GM23338 (cell line): ENCODE data around the gene NUB1. TPM values are rescaled to one million over a fixed set of nuclear protein-coding genes. Genes with fewer than 3 reads are reported as not detected.

ENCODE experiments used
- ATAC-seq: fragments of 200-7000 bp; cut with Tn5 transposase; 3 replicates; pipeline ENCODE4 v1.9.1; 2020
- DNase-seq: peaks from one replicate; pipeline ENCODE4 v3.0.0-alpha.2; 2015; ENCODE audit warnings: low spot score
- H2AFZ ChIP-seq: fragments of 200-600 bp; sonication (generic); 2 replicates; pipeline ENCODE4 v1.8.0; 2016; ENCODE audit warnings: antibody characterized with exemption, mild to moderate bottlenecking, moderate library complexity
- H3F3A ChIP-seq: fragments of 200-600 bp; sonication (generic); replicated peaks from 2 replicates; pipeline ENCODE4 v1.8.0; 2017; ENCODE audit warnings: antibody characterized with exemption, mixed run types, low read depth
- H3K27ac ChIP-seq: fragments of 200-600 bp; sonication (generic); 2 replicates; pipeline ENCODE4 v1.6.1; 2016; ENCODE audit warnings: low read depth
- H3K27me3 ChIP-seq: fragments of 200-600 bp; sonication (generic); 2 replicates; pipeline ENCODE4 v1.8.0; 2016; ENCODE audit warnings: mild to moderate bottlenecking, mixed run types, moderate library complexity; ENCODE audit not compliant: insufficient read depth
- H3K36me3 ChIP-seq: fragments of 200-600 bp; sonication (generic); 2 replicates; pipeline ENCODE4 v1.8.0; 2016; ENCODE audit warnings: mild to moderate bottlenecking; ENCODE audit not compliant: insufficient read depth
- H3K4me1 ChIP-seq: fragments of 200-600 bp; sonication (generic); 2 replicates; pipeline ENCODE4 v1.8.0; 2016; ENCODE audit warnings: mild to moderate bottlenecking, moderate library complexity; ENCODE audit not compliant: insufficient read depth
- H3K4me2 ChIP-seq: fragments of 200-600 bp; sonication (generic); 2 replicates; pipeline ENCODE4 v1.7.1; 2017; ENCODE audit warnings: mixed run types
- H3K4me3 ChIP-seq: fragments of 200-600 bp; sonication (generic); 2 replicates; pipeline ENCODE4 v1.6.1; 2016; ENCODE audit warnings: mixed run types
- H3K79me2 ChIP-seq: fragments of 200-600 bp; sonication (generic); replicated peaks from 2 replicates; pipeline ENCODE4 v1.8.0; 2017; ENCODE audit warnings: mild to moderate bottlenecking; ENCODE audit not compliant: insufficient read depth
- H3K9me2 ChIP-seq: fragments of 200-600 bp; sonication (generic); 2 replicates; pipeline ENCODE4 v1.8.0; 2017; ENCODE audit not compliant: insufficient read depth
- H4K20me1 ChIP-seq: fragments of 200-600 bp; sonication (generic); replicated peaks from 2 replicates; pipeline ENCODE4 v1.8.0; 2017; ENCODE audit warnings: mild to moderate bottlenecking; ENCODE audit not compliant: insufficient read depth
- H3K27ac Mint-ChIP-seq: 2 replicates; pipeline ENCODE4 v1.8.0; 2020; ENCODE audit warnings: inconsistent platforms, mild to moderate bottlenecking, moderate library complexity, mixed read lengths
- H3K27me3 Mint-ChIP-seq: 3 replicates; pipeline ENCODE4 v1.8.0; 2022; ENCODE audit warnings: low read depth, mild to moderate bottlenecking, moderate library complexity, mixed read lengths, inconsistent platforms; ENCODE audit not compliant: insufficient read depth, poor library complexity
- H3K36me3 Mint-ChIP-seq: 3 replicates; pipeline ENCODE4 v1.8.0; 2021; ENCODE audit warnings: low read depth, mild to moderate bottlenecking, inconsistent platforms, moderate library complexity, mixed read lengths
- H3K4me1 Mint-ChIP-seq: 3 replicates; pipeline ENCODE4 v1.8.0; 2020; ENCODE audit warnings: mild to moderate bottlenecking, inconsistent platforms, mixed read lengths
- H3K4me3 Mint-ChIP-seq: 3 replicates; pipeline ENCODE4 v1.8.0; 2021; ENCODE audit warnings: moderate library complexity, mild to moderate bottlenecking, inconsistent platforms, mixed read lengths
- H3K9me3 Mint-ChIP-seq: 3 replicates; pipeline ENCODE4 v1.8.0; 2020; ENCODE audit warnings: moderate library complexity, mild to moderate bottlenecking, inconsistent platforms, mixed read lengths
- CREB1 ChIP-seq: fragments of 250-450 bp; sonication (Bioruptor Pico); IDR thresholded peaks from 2 replicates; pipeline ENCODE4 v1.5.0; 2020; ENCODE audit warnings: low read depth, mild to moderate bottlenecking, moderate library complexity
- ETS1 ChIP-seq: IDR thresholded peaks from 2 replicates; pipeline ENCODE4 v1.6.1; 2016; ENCODE audit warnings: antibody characterized with exemption
- EZH2 ChIP-seq: fragments of 200-600 bp; sonication (generic); IDR thresholded peaks from one replicate; pipeline ENCODE4 v1.8.0; 2017; ENCODE audit warnings: antibody characterized with exemption, mild to moderate bottlenecking, low read depth; ENCODE audit not compliant: unreplicated experiment
- EZH2phosphoT487 ChIP-seq: fragments of 200-600 bp; sonication (generic); IDR thresholded peaks from one replicate; pipeline ENCODE4 v1.8.1; 2018; ENCODE audit warnings: antibody characterized with exemption; ENCODE audit not compliant: unreplicated experiment
- JUNB ChIP-seq: IDR thresholded peaks from one replicate; pipeline ENCODE4 v1.6.1; 2016; ENCODE audit warnings: antibody characterized with exemption; ENCODE audit not compliant: unreplicated experiment
- NANOG ChIP-seq: IDR thresholded peaks from 2 replicates; pipeline ENCODE4 v1.6.1; 2016; ENCODE audit warnings: antibody characterized with exemption, borderline replicate concordance
- POLR2AphosphoS5 ChIP-seq: IDR thresholded peaks from 2 replicates; pipeline ENCODE4 v1.6.1; 2016; ENCODE audit warnings: antibody characterized with exemption, low read depth
- STAT1 ChIP-seq: IDR thresholded peaks from one replicate; pipeline ENCODE4 v1.6.1; 2016; ENCODE audit warnings: antibody characterized with exemption; ENCODE audit not compliant: unreplicated experiment
- ZNF114 ChIP-seq: fragments of 250-450 bp; sonication (Bioruptor Pico); IDR thresholded peaks from 2 replicates; pipeline ENCODE4 v1.5.0; 2020; ENCODE audit warnings: mild to moderate bottlenecking, moderate library complexity
- ZNF331 ChIP-seq: fragments of 250-450 bp; sonication (Bioruptor Pico); IDR thresholded peaks from 2 replicates; pipeline ENCODE4 v1.5.0; 2020; ENCODE audit warnings: low read depth, mild to moderate bottlenecking, moderate library complexity
- ZNF462 ChIP-seq: fragments of 250-450 bp; sonication (Bioruptor Pico); IDR thresholded peaks from 2 replicates; pipeline ENCODE4 v1.5.0; 2020; ENCODE audit warnings: mild to moderate bottlenecking, moderate library complexity
- polyA plus RNA-seq: library from polyadenylated mRNA; unstranded; fragments of >200 nt; fragmentation: Nextera tagmentation; extraction: Ambion mirVana; gene quantifications from 2 replicates; pipeline ENCODE4 v1.2.1, GENCODE V29; 2016
- total RNA-seq: library from RNA; depleted of rRNA; stranded (reverse); fragments of >200 nt; shearing (Covaris generic); gene quantifications from 2 replicates; pipeline ENCODE4 v1.2.3, GENCODE V29; 2014
- TF ChIP-seq, protein P1 (sequence below), 2 experiments: fragments of 200-600 bp in 1 of 2; sonication (generic) in 1 of 2; conservative IDR thresholded peaks; 2 replicates each; pipeline versions ENCODE4 v1.5.1 to v1.6.1; 2016 to 2017; ENCODE audit warnings: antibody characterized with exemption in 2 of 2, low read depth in 2 of 2, mild to moderate bottlenecking in 2 of 2, moderate library complexity in 1 of 2
- TF ChIP-seq, protein P2 (sequence below): IDR thresholded peaks from one replicate; pipeline ENCODE4 v1.6.1; 2018; ENCODE audit warnings: antibody characterized with exemption; ENCODE audit not compliant: unreplicated experiment

Gene NUB1
- total and polyA plus RNA-seq, 2 experiments from 2014 or later = 31.8 to 42.3 TPM

DNA sequence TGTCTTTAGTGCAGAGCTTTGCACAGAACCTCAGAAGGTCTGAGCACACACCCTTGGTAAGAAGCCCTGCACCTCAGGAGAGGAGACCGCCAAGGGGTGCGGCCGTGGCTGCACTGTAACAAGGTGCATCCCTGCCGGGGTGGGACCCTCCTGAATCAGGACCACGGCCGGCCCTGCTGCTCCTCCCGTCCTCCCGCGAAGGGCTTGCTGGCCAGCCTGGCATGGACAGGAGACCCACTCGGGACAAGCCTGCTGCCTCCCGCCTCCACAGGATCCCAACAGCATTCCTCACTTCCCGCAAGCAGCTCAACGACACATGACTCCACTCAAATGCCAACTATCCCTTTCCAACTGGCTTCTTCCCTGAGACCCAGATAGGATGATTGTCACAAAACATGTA is 55.4 kb downstream of the NUB1 start:
- Mint-ChIP-seq H3K9me3 (no peaks in the 10 kb centered on the region), H3K27me3 (peaks cover 23% of the 10 kb centered on the region), H3K36me3 (peaks cover 10% of the 10 kb centered on the region), H3K4me3 (no peak overlapping the region), H3K27ac (no peak overlapping the region), H3K4me1 (peaks cover 26% of the 10 kb centered on the region)
- no peak overlapping the region for H3K27ac ChIP-seq
- TF ChIP-seq ZNF114 (CRISPR knock-in tag) (no peak), POLR2AphosphoS5 (no peak), STAT1 (no peak), CREB1 (CRISPR knock-in tag) (no peak), NANOG (no peak), EZH2phosphoT487 (no peak), ZNF331 (CRISPR knock-in tag) (no peak), EZH2 (no peak), ZNF462 (CRISPR knock-in tag) (no peak), ETS1 (no peak), JUNB (no peak)
- TF ChIP-seq, protein P1, sequence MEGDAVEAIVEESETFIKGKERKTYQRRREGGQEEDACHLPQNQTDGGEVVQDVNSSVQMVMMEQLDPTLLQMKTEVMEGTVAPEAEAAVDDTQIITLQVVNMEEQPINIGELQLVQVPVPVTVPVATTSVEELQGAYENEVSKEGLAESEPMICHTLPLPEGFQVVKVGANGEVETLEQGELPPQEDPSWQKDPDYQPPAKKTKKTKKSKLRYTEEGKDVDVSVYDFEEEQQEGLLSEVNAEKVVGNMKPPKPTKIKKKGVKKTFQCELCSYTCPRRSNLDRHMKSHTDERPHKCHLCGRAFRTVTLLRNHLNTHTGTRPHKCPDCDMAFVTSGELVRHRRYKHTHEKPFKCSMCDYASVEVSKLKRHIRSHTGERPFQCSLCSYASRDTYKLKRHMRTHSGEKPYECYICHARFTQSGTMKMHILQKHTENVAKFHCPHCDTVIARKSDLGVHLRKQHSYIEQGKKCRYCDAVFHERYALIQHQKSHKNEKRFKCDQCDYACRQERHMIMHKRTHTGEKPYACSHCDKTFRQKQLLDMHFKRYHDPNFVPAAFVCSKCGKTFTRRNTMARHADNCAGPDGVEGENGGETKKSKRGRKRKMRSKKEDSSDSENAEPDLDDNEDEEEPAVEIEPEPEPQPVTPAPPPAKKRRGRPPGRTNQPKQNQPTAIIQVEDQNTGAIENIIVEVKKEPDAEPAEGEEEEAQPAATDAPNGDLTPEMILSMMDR (conservative IDR thresholded peaks at IDR 0.05; ENCODE audit: low read depth in 2 of 2) = no peak
- TF ChIP-seq, protein P2, sequence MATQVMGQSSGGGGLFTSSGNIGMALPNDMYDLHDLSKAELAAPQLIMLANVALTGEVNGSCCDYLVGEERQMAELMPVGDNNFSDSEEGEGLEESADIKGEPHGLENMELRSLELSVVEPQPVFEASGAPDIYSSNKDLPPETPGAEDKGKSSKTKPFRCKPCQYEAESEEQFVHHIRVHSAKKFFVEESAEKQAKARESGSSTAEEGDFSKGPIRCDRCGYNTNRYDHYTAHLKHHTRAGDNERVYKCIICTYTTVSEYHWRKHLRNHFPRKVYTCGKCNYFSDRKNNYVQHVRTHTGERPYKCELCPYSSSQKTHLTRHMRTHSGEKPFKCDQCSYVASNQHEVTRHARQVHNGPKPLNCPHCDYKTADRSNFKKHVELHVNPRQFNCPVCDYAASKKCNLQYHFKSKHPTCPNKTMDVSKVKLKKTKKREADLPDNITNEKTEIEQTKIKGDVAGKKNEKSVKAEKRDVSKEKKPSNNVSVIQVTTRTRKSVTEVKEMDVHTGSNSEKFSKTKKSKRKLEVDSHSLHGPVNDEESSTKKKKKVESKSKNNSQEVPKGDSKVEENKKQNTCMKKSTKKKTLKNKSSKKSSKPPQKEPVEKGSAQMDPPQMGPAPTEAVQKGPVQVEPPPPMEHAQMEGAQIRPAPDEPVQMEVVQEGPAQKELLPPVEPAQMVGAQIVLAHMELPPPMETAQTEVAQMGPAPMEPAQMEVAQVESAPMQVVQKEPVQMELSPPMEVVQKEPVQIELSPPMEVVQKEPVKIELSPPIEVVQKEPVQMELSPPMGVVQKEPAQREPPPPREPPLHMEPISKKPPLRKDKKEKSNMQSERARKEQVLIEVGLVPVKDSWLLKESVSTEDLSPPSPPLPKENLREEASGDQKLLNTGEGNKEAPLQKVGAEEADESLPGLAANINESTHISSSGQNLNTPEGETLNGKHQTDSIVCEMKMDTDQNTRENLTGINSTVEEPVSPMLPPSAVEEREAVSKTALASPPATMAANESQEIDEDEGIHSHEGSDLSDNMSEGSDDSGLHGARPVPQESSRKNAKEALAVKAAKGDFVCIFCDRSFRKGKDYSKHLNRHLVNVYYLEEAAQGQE = no peak
- no peak overlapping the region for H2AFZ ChIP-seq
- H3K4me2 ChIP-seq = no peak overlapping the region
- H3K27me3 ChIP-seq = no peaks in the 10 kb centered on the region
- H3F3A ChIP-seq = peaks cover 10% of the 10 kb centered on the region; the same call in 1 of the 2 replicates
- no peaks in the 10 kb centered on the region for H4K20me1 ChIP-seq
- H3K4me3 ChIP-seq = no peak overlapping the region
- DNase-seq (no peak), ATAC-seq (no peak)
- H3K36me3 ChIP-seq = no peaks in the 10 kb centered on the region
- no peaks in the 10 kb centered on the region for H3K79me2 ChIP-seq
- no peaks in the 10 kb centered on the region for H3K4me1 ChIP-seq
- H3K9me2 ChIP-seq = no peaks in the 10 kb centered on the region
